Osteocyte (in vitro differentiated cells): ENCODE results near the gene GYS1. TPM values are rescaled to one million over a fixed set of nuclear protein-coding genes. Genes with fewer than 3 reads are reported as not detected.
"Not testable (repeated sequence)": the region's sequence is repeated elsewhere in the genome, so short reads cannot be mapped to it uniquely, and the experiment has no call there.

ENCODE experiments used
- DNase-seq: peaks from one replicate; pipeline ENCODE4 v3.0.0; 2021; ENCODE audit warnings: mixed read lengths; ENCODE audit not compliant: unreplicated experiment; ENCODE audit errors: extremely low spot score
- H3K27ac Mint-ChIP-seq: one replicate; pipeline ENCODE4 v1.8.0; 2021; ENCODE audit warnings: mild to moderate bottlenecking, mixed read lengths; ENCODE audit not compliant: unreplicated experiment
- H3K27me3 Mint-ChIP-seq: one replicate; pipeline ENCODE4 v1.8.0; 2021; ENCODE audit warnings: mixed read lengths; ENCODE audit not compliant: unreplicated experiment
- H3K36me3 Mint-ChIP-seq: one replicate; pipeline ENCODE4 v1.8.0; 2021; ENCODE audit warnings: mixed read lengths; ENCODE audit not compliant: unreplicated experiment
- H3K4me1 Mint-ChIP-seq: one replicate; pipeline ENCODE4 v1.8.0; 2021; ENCODE audit warnings: mixed read lengths; ENCODE audit not compliant: unreplicated experiment
- H3K4me3 Mint-ChIP-seq: one replicate; pipeline ENCODE4 v1.8.0; 2021; ENCODE audit warnings: mild to moderate bottlenecking, moderate library complexity, mixed read lengths; ENCODE audit not compliant: unreplicated experiment
- H3K9me3 Mint-ChIP-seq: one replicate; pipeline ENCODE4 v1.8.0; 2021; ENCODE audit warnings: mixed read lengths; ENCODE audit not compliant: unreplicated experiment
- microRNA-seq: library from miRNA; unstranded; fragments of <30 nt; microRNA quantifications from one replicate; pipeline ENCODE4 v1.1.0, GENCODE V29; 2020; ENCODE audit not compliant: unreplicated experiment
- total RNA-seq: library from RNA; stranded (reverse); gene quantifications from 2 replicates; pipeline ENCODE4 v1.2.1, GENCODE V29; 2021
- TF ChIP-seq, protein P1 (sequence below): fragments of 200-600 bp; sonication (generic); IDR thresholded peaks from 2 replicates; pipeline ENCODE4 v1.5.0; 2021; ENCODE audit warnings: antibody characterized with exemption, mild to moderate bottlenecking, moderate library complexity

Gene GYS1
- total RNA-seq, 1 donor from 2014 or later, result 42.2 TPM

DNA sequence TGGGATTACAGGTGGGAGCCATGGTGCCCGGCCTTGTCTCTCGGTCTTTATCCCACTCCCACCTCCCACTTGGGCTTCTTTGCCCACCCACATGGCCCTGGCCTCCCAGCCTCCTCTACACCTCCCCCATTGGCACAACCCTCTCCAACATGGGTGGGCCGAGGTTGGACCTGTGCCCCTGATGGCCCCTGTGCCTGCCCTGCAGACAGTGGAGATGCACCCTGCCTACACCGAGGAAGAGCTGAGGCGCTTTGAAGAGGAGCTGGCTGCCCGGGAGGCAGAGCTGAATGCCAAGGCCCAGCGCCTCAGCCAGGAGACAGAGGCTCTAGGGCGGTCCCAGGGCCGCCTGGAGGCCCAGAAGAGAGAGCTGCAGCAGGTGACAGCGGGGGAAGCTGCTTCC, 72.2 kb downstream of the GYS1 start:
- Mint-ChIP-seq H3K9me3 (no peaks in the 10 kb centered on the region), H3K27me3 (no peaks in the 10 kb centered on the region), H3K4me1 (peaks cover 2% of the 10 kb centered on the region), H3K4me3 (no peak overlapping the region), H3K27ac (no peak overlapping the region), H3K36me3 (peaks cover 22% of the 10 kb centered on the region)
- TF ChIP-seq, protein P1, sequence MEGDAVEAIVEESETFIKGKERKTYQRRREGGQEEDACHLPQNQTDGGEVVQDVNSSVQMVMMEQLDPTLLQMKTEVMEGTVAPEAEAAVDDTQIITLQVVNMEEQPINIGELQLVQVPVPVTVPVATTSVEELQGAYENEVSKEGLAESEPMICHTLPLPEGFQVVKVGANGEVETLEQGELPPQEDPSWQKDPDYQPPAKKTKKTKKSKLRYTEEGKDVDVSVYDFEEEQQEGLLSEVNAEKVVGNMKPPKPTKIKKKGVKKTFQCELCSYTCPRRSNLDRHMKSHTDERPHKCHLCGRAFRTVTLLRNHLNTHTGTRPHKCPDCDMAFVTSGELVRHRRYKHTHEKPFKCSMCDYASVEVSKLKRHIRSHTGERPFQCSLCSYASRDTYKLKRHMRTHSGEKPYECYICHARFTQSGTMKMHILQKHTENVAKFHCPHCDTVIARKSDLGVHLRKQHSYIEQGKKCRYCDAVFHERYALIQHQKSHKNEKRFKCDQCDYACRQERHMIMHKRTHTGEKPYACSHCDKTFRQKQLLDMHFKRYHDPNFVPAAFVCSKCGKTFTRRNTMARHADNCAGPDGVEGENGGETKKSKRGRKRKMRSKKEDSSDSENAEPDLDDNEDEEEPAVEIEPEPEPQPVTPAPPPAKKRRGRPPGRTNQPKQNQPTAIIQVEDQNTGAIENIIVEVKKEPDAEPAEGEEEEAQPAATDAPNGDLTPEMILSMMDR, result no peak
- no peak for DNase-seq

DNA sequence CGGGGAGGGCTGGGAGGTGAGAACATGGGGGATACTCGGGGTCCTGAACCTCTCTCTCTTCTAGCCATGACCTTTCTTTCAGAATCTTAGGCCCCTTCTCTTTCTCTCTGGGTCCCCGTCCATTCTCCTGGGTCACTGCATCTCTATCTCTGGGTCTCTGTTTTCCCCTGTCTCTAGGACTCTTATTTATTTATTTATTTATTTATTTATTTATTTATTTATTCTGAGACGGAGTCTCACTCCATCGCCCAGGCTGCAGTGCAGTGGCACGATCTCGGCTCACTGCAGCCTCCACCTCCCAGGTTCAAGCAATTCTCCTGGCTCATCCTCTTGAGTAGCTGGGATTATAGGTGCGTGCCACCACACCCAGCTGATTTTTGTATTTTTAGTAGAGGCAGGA, 73.8 kb downstream of the GYS1 start:
- not testable (repeated sequence) for H3K27ac Mint-ChIP-seq, H3K27me3 Mint-ChIP-seq, H3K9me3 Mint-ChIP-seq, DNase-seq, H3K4me3 Mint-ChIP-seq, H3K4me1 Mint-ChIP-seq
- peaks cover 29% of the 10 kb centered on the region for H3K36me3 Mint-ChIP-seq

DNA sequence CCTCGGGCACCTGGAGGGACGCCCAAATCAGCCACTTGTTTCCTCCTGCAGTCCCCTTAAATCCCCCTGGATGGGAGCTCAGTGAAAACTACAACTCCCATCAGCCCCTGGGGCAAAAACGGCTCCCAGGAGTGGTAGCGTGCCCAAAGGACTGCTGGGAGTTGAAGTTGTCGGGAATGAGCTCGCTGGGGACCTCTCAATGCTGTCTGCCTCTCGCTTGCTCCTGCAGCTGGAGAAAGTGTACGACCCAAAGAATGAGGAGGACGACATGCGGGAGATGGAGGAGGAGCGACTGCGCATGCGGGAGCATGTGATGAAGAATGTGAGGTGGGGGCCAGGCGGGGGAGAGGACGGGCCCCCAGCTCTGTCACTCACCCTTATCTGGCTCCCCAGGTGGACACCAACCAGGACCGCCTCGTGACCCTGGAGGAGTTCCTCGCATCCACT, 74.3 kb downstream of the GYS1 start:
- DNase-seq, result no peak
- H3K36me3 Mint-ChIP-seq, result peaks cover 31% of the 10 kb centered on the region
- TF ChIP-seq, protein P1, result no peak
- H3K27ac Mint-ChIP-seq, result no peak overlapping the region
- no peak overlapping the region for H3K4me3 Mint-ChIP-seq
- H3K27me3 Mint-ChIP-seq, result no peaks in the 10 kb centered on the region
- H3K4me1 Mint-ChIP-seq, result no peaks in the 10 kb centered on the region
- no peaks in the 10 kb centered on the region for H3K9me3 Mint-ChIP-seq

Small RNAs within 50 kb of the gene (microRNA-seq; reads per million reads assigned to microRNA genes)
- gene MIR6798, result not detected

Other genes starting within 250 kb of the GYS1 start
- gene IZUMO1, start 246.4 kb downstream of the GYS1 start, total RNA-seq, result not detected in 2 replicates
- 0.11 TPM in 1 of 2 replicates, not detected in the other for gene FUT1, start 240.7 kb downstream of the GYS1 start, total RNA-seq
- gene FGF21, start 237.8 kb downstream of the GYS1 start, total RNA-seq, result not detected in 2 replicates
- 48.5 and 50.5 TPM in 2 replicates for gene BCAT2, start 182.3 kb downstream of the GYS1 start, total RNA-seq
- 23.9 and 29.1 TPM in 2 replicates for gene HSD17B14, start 156.8 kb downstream of the GYS1 start, total RNA-seq
- 31.0 and 40.0 TPM in 2 replicates for gene PLEKHA4, start 124.7 kb downstream of the GYS1 start, total RNA-seq
- gene PPP1R15A, start 120.9 kb downstream of the GYS1 start, total RNA-seq, result 96.5 and 118 TPM in 2 replicates
- gene TULP2, start 94.6 kb downstream of the GYS1 start, total RNA-seq, result not detected in 2 replicates
- gene NUCB1, start 93.0 kb downstream of the GYS1 start, total RNA-seq, result 260 and 264 TPM in 2 replicates
- gene DHDH, start 59.6 kb downstream of the GYS1 start, total RNA-seq, result 0.67 TPM in 1 of 2 replicates, not detected in the other
- gene BAX, start 38.4 kb downstream of the GYS1 start, total RNA-seq, result 154 and 172 TPM in 2 replicates
- gene FTL, start 28.0 kb downstream of the GYS1 start, total RNA-seq, result 2,724 and 2,792 TPM in 2 replicates
- gene RUVBL2, start 578 bp upstream of the GYS1 start, total RNA-seq, result 61.2 and 64.2 TPM in 2 replicates
- gene LHB, start 23.8 kb upstream of the GYS1 start, total RNA-seq, result not detected in 2 replicates
- not detected in 2 replicates for gene CGB3, start 31.0 kb upstream of the GYS1 start, total RNA-seq
- not detected in 2 replicates for gene CGB2, start 38.6 kb upstream of the GYS1 start, total RNA-seq
- gene CGB1, start 43.6 kb upstream of the GYS1 start, total RNA-seq, result not detected in 2 replicates
- not detected in 2 replicates for gene CGB5, start 50.5 kb upstream of the GYS1 start, total RNA-seq
- not detected in 2 replicates for gene CGB8, start 55.8 kb upstream of the GYS1 start, total RNA-seq
- gene CGB7, start 64.4 kb upstream of the GYS1 start, total RNA-seq, result 0.16 TPM in 1 of 2 replicates, not detected in the other
- gene NTF4, start 71.5 kb upstream of the GYS1 start, total RNA-seq, result not detected in 2 replicates
- gene KCNA7, start 79.4 kb upstream of the GYS1 start, total RNA-seq, result not detected in 2 replicates
- gene SNRNP70, start 92.1 kb upstream of the GYS1 start, total RNA-seq, result 277 and 286 TPM in 2 replicates
- gene LIN7B, start 121.1 kb upstream of the GYS1 start, total RNA-seq, result 7.9 and 9.9 TPM in 2 replicates
- gene C19orf73, start 125.8 kb upstream of the GYS1 start, total RNA-seq, result 1.8 and 3.4 TPM in 2 replicates
- 6.6 and 9.5 TPM in 2 replicates for gene PPFIA3, start 126.2 kb upstream of the GYS1 start, total RNA-seq
- not detected in 2 replicates for gene HRC, start 162.1 kb upstream of the GYS1 start, total RNA-seq
- gene TRPM4, start 164.5 kb upstream of the GYS1 start, total RNA-seq, result 28.5 and 28.7 TPM in 2 replicates